BLaER1 treated with 17β-estradiol and CSF1 and Interleukin-3, amounts not matched to agents 10 nM and 100 nM (cell line): ENCODE data around the gene TMEM38B.
"Not testable (repeated sequence)": the region's sequence is repeated elsewhere in the genome, so short reads cannot be mapped to it uniquely, and the experiment has no call there.

Source experiments
- H3K27ac ChIP-seq, 11 experiments: shearing (Covaris generic); formaldehyde crosslinking; 2 replicates each; pipeline ENCODE4 v1.8.1; 2022
- H3K27me3 ChIP-seq, 11 experiments: shearing (Covaris generic); formaldehyde crosslinking; 2 replicates each; pipeline ENCODE4 v1.8.1; 2022
- H3K36me3 ChIP-seq, 11 experiments: shearing (Covaris generic); formaldehyde crosslinking; 2 replicates each; pipeline ENCODE4 v1.8.1; 2022
- H3K4me1 ChIP-seq, 10 experiments: shearing (Covaris generic); formaldehyde crosslinking; 2 replicates each; pipeline ENCODE4 v1.8.1; 2022
- H3K4me2 ChIP-seq, 11 experiments: shearing (Covaris generic); formaldehyde crosslinking; 2 replicates each; pipeline ENCODE4 v1.8.1; 2022
- H3K4me3 ChIP-seq, 10 experiments: shearing (Covaris generic); formaldehyde crosslinking; 2 replicates each; pipeline ENCODE4 v1.8.1; 2022
- H3K9ac ChIP-seq, 11 experiments: shearing (Covaris generic); formaldehyde crosslinking; 2 replicates each; pipeline ENCODE4 v1.8.1; 2022
- H3K9me3 ChIP-seq, 11 experiments: shearing (Covaris generic); formaldehyde crosslinking; replicated peaks in 1 of 11; 2 replicates each; pipeline ENCODE4 v1.8.1; 2022
- H4K20me1 ChIP-seq, 11 experiments: shearing (Covaris generic); formaldehyde crosslinking; 2 replicates each; pipeline ENCODE4 v1.8.1; 2022
- Cebpa-rat ChIP-seq, 11 experiments: shearing (Covaris generic); IDR thresholded peaks; 2 replicates each; pipeline ENCODE4 v1.8.1; 2022

Gene TMEM38B

DNA sequence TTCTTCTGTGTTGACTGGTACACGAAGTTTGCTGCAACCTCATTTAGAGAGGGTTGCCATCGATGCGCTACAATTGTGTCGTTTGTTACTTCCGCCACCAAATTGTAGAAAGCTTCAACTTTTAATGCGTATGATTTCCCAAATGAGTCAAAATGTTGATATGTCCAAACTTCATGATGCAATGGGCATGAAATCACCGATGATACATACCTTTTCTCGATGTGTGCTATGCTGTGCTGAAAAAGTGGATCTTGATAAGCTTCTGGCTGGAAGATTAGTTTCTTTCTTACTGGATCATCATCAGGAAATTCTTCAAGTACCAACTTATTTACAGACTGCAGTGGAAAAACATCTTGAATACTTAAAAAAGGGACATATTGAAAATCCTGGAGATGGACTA lies 65.7 kb downstream of the TMEM38B start:
- H3K9ac ChIP-seq, result no peak overlapping the region
- H3K27me3 ChIP-seq, result no peaks in the 10 kb centered on the region
- no peak for TF ChIP-seq Cebpa-rat (IDR thresholded peaks at IDR 0.05)
- H3K4me2 ChIP-seq, result no peak overlapping the region
- no peaks in the 10 kb centered on the region for H4K20me1 ChIP-seq
- H3K4me3 ChIP-seq, result no peak overlapping the region
- no peak overlapping the region for H3K27ac ChIP-seq
- no peaks in the 10 kb centered on the region for H3K4me1 ChIP-seq
- peaks cover 0 to 3% (median 0%) of the 10 kb centered on the region in 11 experiments; a peak in 1 of 22 replicates for H3K9me3 ChIP-seq
- H3K36me3 ChIP-seq, result peaks cover 0 to 5% (median 0%) of the 10 kb centered on the region in 11 experiments; a peak in 1 of 22 replicates

DNA sequence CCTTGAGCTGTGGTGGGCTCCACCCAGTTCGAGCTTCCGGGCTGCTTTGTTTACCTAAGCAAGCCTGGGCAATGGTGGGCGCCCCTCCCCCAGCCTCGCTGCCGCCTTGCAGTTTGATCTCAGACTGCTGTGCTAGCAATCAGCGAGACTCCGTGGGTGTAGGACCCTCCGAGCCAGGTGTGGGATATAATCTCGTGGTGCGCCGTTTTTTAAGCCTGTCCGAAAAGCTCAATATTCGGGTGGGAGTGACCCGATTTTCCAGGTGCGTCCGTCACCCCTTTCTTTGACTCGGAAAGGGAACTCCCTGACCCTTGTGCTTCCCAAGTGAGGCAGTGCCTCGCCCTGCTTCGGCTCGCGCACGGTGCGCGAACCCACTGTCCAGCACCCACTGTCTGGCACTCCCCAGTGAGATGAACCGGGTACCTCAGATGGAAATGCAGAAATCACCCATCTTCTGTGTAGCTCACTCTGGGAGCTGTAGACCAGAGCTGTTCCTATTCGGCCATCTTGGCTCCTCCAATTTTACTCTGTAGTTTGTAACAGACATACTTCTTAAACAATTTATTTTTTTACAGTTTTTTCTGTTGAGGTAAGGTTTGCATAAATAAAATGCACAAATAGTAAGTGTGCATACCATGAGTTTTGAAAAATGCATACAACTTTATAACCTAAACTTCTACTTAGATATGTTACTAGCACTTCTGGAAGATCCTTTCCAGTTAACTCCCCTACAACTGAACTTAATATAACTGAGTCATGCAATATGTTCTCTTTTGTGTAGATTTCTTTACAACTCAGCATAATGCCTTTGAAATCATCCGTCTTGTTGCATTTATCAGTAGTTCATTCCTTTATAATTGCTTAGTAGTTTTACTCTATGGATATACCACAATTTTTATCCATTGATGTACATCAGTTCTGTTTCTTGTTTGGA lies 88.5 kb downstream of the TMEM38B start:
- not testable (repeated sequence) for H3K4me3 ChIP-seq, H3K4me1 ChIP-seq, H3K36me3 ChIP-seq, H4K20me1 ChIP-seq, H3K9ac ChIP-seq, H3K27me3 ChIP-seq, H3K4me2 ChIP-seq, H3K27ac ChIP-seq
- peaks cover 0 to 13% (median 4%) of the 10 kb centered on the region in 11 experiments; a peak in 9 of 22 replicates for H3K9me3 ChIP-seq

DNA sequence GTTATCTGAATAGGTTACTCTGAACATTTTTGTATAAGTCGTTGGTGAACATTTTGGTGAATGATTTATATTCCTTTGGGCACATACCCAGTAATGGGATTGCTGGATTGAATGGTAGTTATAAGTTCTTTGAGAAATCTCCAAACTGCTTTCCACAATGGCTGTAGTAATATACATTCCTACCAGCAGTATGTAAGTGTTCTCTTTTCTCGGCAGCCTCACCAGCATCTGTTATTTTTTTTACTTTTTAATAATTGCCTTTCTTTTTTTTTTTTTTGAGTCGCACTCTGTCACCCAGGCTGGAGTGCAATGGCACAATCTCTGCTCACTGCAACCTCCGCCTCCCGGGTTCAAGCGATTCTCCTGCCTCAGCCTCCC lies 89.1 kb downstream of the TMEM38B start:
- H4K20me1 ChIP-seq, H3K4me2 ChIP-seq, H3K4me1 ChIP-seq, H3K27me3 ChIP-seq, H3K36me3 ChIP-seq, H3K9ac ChIP-seq, H3K4me3 ChIP-seq, H3K27ac ChIP-seq: not testable (repeated sequence)
- H3K9me3 ChIP-seq, result peaks cover 0 to 13% (median 4%) of the 10 kb centered on the region in 11 experiments; a peak in 9 of 22 replicates

DNA sequence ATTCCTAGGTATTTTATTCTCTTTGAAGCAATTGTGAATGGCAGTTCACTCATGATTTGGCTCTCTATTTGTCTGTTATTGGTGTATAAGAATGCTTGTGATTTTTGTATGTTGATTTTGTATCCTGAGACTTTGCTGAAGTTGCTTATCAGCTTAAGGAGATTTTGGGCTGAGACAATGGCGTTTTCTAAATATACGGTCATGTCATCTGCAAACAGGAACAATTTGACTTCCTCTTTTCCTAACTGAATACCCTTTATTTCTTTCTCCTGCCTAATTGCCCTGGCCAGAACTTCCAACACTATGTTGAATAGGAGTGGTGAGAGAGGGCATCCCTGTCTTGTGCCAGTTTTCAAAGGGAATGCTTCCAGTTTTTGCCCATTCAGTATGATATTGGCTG lies 92.5 kb downstream of the TMEM38B start:
- H3K9ac ChIP-seq, H3K4me3 ChIP-seq, H3K4me2 ChIP-seq, H3K27ac ChIP-seq, H3K27me3 ChIP-seq, H3K36me3 ChIP-seq, H3K4me1 ChIP-seq, H4K20me1 ChIP-seq: not testable (repeated sequence)
- H3K9me3 ChIP-seq, result peaks cover 15 to 32% (median 25%) of the 10 kb centered on the region in 11 experiments; a peak in 20 of 22 replicates

- H3K27me3 ChIP-seq, result no peaks in the 10 kb centered on the region
Measured at GRCh38 chr9:105816202-105816744, 121.9 kb downstream of the TMEM38B start.

DNA sequence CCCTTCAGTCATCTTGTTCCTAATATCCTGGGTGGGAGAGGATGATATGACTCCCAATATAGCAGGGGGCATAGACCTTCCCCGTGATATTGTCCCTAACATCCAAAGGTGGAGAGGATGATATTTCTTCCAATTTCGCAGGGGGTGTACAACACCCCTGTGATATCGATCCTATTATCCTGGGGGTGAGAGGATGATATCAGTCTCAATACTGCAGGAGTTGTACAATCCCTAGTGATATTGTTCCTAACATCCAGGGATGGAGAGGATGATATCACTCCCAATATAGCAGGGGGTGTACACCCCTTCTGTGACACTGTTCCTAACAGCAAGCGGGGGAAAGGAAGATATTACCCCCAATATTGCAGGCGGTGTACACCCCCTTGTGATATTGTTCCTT lies 122.6 kb downstream of the TMEM38B start:
- Histone ChIP-seq H3K27me3 (no peaks in the 10 kb centered on the region), H3K4me2 (no peak overlapping the region), H3K4me1 (no peaks in the 10 kb centered on the region), H3K9ac (no peak overlapping the region), H3K27ac (no peak overlapping the region), H4K20me1 (no peaks in the 10 kb centered on the region), H3K9me3 (peaks cover 0 to 27% (median 6%) of the 10 kb centered on the region in 11 experiments; a peak in 10 of 22 replicates), H3K36me3 (no peaks in the 10 kb centered on the region), H3K4me3 (no peak overlapping the region)
- no peak for TF ChIP-seq Cebpa-rat (IDR thresholded peaks at IDR 0.05)

More at GRCh38 chr9:105816202-105816744, 121.9 kb downstream of the TMEM38B start:
- Histone ChIP-seq H4K20me1 (no peaks in the 10 kb centered on the region), H3K9me3 (peaks cover 0 to 32% (median 7%) of the 10 kb centered on the region in 11 experiments; a peak in 11 of 22 replicates), H3K4me3 (no peak overlapping the region), H3K36me3 (no peaks in the 10 kb centered on the region), H3K4me2 (no peak overlapping the region), H3K4me1 (no peaks in the 10 kb centered on the region), H3K9ac (no peak overlapping the region), H3K27ac (no peak overlapping the region)
- TF ChIP-seq Cebpa-rat (IDR thresholded peaks at IDR 0.05), result no peak

GRCh38 chr9:105818903-105819302 lies 124.6 kb downstream of the TMEM38B start:
- Histone ChIP-seq H3K9me3 (peaks cover 0 to 18% (median 8%) of the 10 kb centered on the region in 11 experiments; a peak in 10 of 22 replicates), H3K36me3 (no peaks in the 10 kb centered on the region), H3K4me3 (no peak overlapping the region), H3K4me2 (no peak overlapping the region), H3K27me3 (no peaks in the 10 kb centered on the region), H3K9ac (no peak overlapping the region), H3K27ac (no peak overlapping the region), H3K4me1 (no peaks in the 10 kb centered on the region), H4K20me1 (no peaks in the 10 kb centered on the region)
- no peak for TF ChIP-seq Cebpa-rat (IDR thresholded peaks at IDR 0.05)

GRCh38 chr9:105822814-105823213 lies 128.5 kb downstream of the TMEM38B start:
- Histone ChIP-seq H3K4me3 (no peak overlapping the region), H4K20me1 (no peaks in the 10 kb centered on the region), H3K4me1 (no peaks in the 10 kb centered on the region), H3K9ac (no peak overlapping the region), H3K4me2 (no peak overlapping the region), H3K9me3 (peaks cover 0 to 18% (median 8%) of the 10 kb centered on the region in 11 experiments; a peak in 9 of 22 replicates), H3K27ac (no peak overlapping the region), H3K27me3 (no peaks in the 10 kb centered on the region), H3K36me3 (no peaks in the 10 kb centered on the region)
- TF ChIP-seq Cebpa-rat (IDR thresholded peaks at IDR 0.05), result no peak
